Head of caudate nucleus (tissue), 42 donors: ENCODE measurements around the gene CACNA1B.
"Not testable (repeated sequence)": the region's sequence is repeated elsewhere in the genome, so short reads cannot be mapped to it uniquely, and the experiment has no call there.

Experiments used
- DNase-seq, 42 donors: peaks; one replicate each; pipeline versions ENCODE4 v3.0.0 to v3.0.0-alpha.2; 2020 to 2021; ENCODE audit warnings: mixed read lengths in 7 of 42
- intact Hi-C: fragments of 100-400 bp; cut with DNase I; formaldehyde crosslinking; loops from one replicate; pipeline ENCODE4 v1.15.0; 2022

The CACNA1B gene

GRCh38 chr9:137877506-137878122 lies at the start of gene CACNA1B:
Gene CACNA1B (plus strand): TSS chr9:137877782. CDS start chr9:137877934, 152 bp downstream.
- DNase-seq, result peak in 31 of 42 donors; percentile 6 to 76 (median 48)
- intact Hi-C loops, result not testable (repeated sequence)

GRCh38 chr9:137827908-137828526 lies 49.6 kb upstream of the CACNA1B start:
- peak in 1 of 42 donors; percentile 12 for DNase-seq
- intact Hi-C loops, result no loop called here

GRCh38 chr9:137828527-137829259 lies 48.9 kb upstream of the CACNA1B start:
- DNase-seq, result peak in 14 of 42 donors; percentile 41 to 63 (median 52)
- intact Hi-C loops, result no loop called here

GRCh38 chr9:137829260-137829996 lies 48.2 kb upstream of the CACNA1B start:
- intact Hi-C loops, result no loop called here
- DNase-seq, result no peak

- intact Hi-C loops, result no loop called here
- DNase-seq, result no peak
Observed at GRCh38 chr9:137832191-137832700, 45.3 kb upstream of the CACNA1B start.

- peak in 24 of 42 donors; percentile 22 to 75 (median 53) for DNase-seq
- intact Hi-C loops, result no loop called here
Observed at GRCh38 chr9:137832830-137833590, 44.6 kb upstream of the CACNA1B start.

GRCh38 chr9:137833721-137834613 lies 43.6 kb upstream of the CACNA1B start:
- DNase-seq, result no peak
- intact Hi-C loops, result no loop called here

- no peak for DNase-seq
Observed at GRCh38 chr9:137834846-137835546, 42.6 kb upstream of the CACNA1B start.

GRCh38 chr9:137836151-137836830 lies 41.3 kb upstream of the CACNA1B start:
- intact Hi-C loops, result no loop called here
- no peak for DNase-seq

More at GRCh38 chr9:137834846-137835546, 42.6 kb upstream of the CACNA1B start:
- intact Hi-C loops, result no loop called here

GRCh38 chr9:137836831-137837241 lies 40.7 kb upstream of the CACNA1B start:
- intact Hi-C loops, result no loop called here
- DNase-seq, result no peak

- intact Hi-C loops, result no loop called here
- DNase-seq, result no peak
Observed at GRCh38 chr9:137837345-137838278, 40.0 kb upstream of the CACNA1B start.

- intact Hi-C loops, result no loop called here
- DNase-seq, result no peak
Observed at GRCh38 chr9:137838576-137838975, 39.0 kb upstream of the CACNA1B start.

- intact Hi-C loops, result no loop called here
- DNase-seq, result no peak
Observed at GRCh38 chr9:137843355-137843754, 34.2 kb upstream of the CACNA1B start.

- DNase-seq, result no peak
- intact Hi-C loops, result no loop called here
Observed at GRCh38 chr9:137851516-137852267, 25.9 kb upstream of the CACNA1B start.
